Osteocyte (in vitro differentiated cells): ENCODE results near the gene CACTIN. TPM values are rescaled to one million over a fixed set of nuclear protein-coding genes. Genes with fewer than 3 reads are reported as not detected.

Experiments used
- DNase-seq: peaks from one replicate; pipeline ENCODE4 v3.0.0; 2021; ENCODE audit warnings: mixed read lengths; ENCODE audit not compliant: unreplicated experiment; ENCODE audit errors: extremely low spot score
- H3K27ac Mint-ChIP-seq: one replicate; pipeline ENCODE4 v1.8.0; 2021; ENCODE audit warnings: mild to moderate bottlenecking, mixed read lengths; ENCODE audit not compliant: unreplicated experiment
- H3K27me3 Mint-ChIP-seq: one replicate; pipeline ENCODE4 v1.8.0; 2021; ENCODE audit warnings: mixed read lengths; ENCODE audit not compliant: unreplicated experiment
- H3K36me3 Mint-ChIP-seq: one replicate; pipeline ENCODE4 v1.8.0; 2021; ENCODE audit warnings: mixed read lengths; ENCODE audit not compliant: unreplicated experiment
- H3K4me1 Mint-ChIP-seq: one replicate; pipeline ENCODE4 v1.8.0; 2021; ENCODE audit warnings: mixed read lengths; ENCODE audit not compliant: unreplicated experiment
- H3K4me3 Mint-ChIP-seq: one replicate; pipeline ENCODE4 v1.8.0; 2021; ENCODE audit warnings: mild to moderate bottlenecking, moderate library complexity, mixed read lengths; ENCODE audit not compliant: unreplicated experiment
- H3K9me3 Mint-ChIP-seq: one replicate; pipeline ENCODE4 v1.8.0; 2021; ENCODE audit warnings: mixed read lengths; ENCODE audit not compliant: unreplicated experiment
- total RNA-seq: library from RNA; stranded (reverse); gene quantifications from 2 replicates; pipeline ENCODE4 v1.2.1, GENCODE V29; 2021
- TF ChIP-seq, protein P1 (sequence below): fragments of 200-600 bp; sonication (generic); IDR thresholded peaks from 2 replicates; pipeline ENCODE4 v1.5.0; 2021; ENCODE audit warnings: antibody characterized with exemption, mild to moderate bottlenecking, moderate library complexity

Gene CACTIN
- total RNA-seq, 1 donor from 2014 or later = 24.7 TPM

DNA sequence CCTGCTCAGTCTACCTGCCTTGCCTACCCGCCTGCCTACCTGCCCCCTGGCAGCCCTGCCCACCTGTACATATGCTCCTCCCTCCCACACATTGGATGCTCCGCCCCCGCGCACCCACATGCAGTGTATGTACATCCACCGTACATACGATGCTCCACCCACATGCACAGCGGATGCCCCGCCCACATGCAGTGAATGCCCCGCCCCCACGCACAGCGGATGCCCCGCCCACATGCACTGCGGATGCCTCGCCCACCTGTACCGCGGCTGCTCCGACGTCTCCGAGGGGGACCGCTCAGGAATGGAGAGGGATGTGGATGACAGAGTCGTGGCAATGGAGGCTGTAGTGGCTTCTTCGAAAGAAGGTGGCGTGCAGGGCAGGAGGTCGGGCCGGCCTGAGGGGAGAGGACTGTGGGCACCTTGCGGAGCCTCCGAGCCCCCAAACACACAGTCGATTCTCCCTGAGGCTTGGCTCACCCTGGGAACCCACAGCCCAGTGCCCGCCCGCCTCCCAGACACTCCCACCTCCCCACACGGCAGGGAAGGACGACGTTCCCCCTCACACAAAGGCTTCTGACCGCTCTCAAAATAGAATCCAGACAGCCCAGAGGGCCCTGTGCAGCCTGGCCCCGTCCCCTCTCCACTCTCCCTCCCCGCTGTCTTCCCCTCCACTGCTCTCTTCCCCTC is 16.5 kb upstream of the CACTIN start:
- no peak overlapping the region for H3K4me3 Mint-ChIP-seq
- no peaks in the 10 kb centered on the region for H3K4me1 Mint-ChIP-seq
- H3K27me3 Mint-ChIP-seq = no peaks in the 10 kb centered on the region
- H3K9me3 Mint-ChIP-seq = no peaks in the 10 kb centered on the region
- H3K36me3 Mint-ChIP-seq = peaks cover 19% of the 10 kb centered on the region
- TF ChIP-seq, protein P1, sequence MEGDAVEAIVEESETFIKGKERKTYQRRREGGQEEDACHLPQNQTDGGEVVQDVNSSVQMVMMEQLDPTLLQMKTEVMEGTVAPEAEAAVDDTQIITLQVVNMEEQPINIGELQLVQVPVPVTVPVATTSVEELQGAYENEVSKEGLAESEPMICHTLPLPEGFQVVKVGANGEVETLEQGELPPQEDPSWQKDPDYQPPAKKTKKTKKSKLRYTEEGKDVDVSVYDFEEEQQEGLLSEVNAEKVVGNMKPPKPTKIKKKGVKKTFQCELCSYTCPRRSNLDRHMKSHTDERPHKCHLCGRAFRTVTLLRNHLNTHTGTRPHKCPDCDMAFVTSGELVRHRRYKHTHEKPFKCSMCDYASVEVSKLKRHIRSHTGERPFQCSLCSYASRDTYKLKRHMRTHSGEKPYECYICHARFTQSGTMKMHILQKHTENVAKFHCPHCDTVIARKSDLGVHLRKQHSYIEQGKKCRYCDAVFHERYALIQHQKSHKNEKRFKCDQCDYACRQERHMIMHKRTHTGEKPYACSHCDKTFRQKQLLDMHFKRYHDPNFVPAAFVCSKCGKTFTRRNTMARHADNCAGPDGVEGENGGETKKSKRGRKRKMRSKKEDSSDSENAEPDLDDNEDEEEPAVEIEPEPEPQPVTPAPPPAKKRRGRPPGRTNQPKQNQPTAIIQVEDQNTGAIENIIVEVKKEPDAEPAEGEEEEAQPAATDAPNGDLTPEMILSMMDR = no peak
- DNase-seq = no peak
- H3K27ac Mint-ChIP-seq = no peak overlapping the region

DNA sequence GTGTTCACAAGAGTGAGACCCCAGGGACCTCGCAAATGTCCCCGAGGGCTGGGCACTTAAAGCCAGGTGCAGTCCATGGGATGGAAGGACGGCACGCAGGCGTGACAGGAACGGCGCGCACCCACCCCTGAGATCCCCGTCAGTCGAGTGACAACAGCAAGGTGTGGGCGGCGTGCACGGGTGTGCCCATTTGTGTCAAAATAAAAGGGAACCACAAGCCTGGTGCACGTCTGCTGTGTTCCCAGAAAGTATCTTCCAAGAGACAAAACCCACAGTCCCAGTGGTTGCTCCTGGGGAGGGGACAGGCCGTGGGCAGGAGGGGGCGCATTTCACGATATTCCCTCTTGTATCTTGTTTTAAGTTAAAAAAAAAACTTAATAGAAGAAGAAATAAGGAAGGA is 15.7 kb upstream of the CACTIN start:
- TF ChIP-seq, protein P1 = no peak
- Mint-ChIP-seq H3K27ac (no peak overlapping the region), H3K4me3 (no peak overlapping the region), H3K9me3 (no peaks in the 10 kb centered on the region), H3K27me3 (no peaks in the 10 kb centered on the region), H3K36me3 (peaks cover 19% of the 10 kb centered on the region), H3K4me1 (no peaks in the 10 kb centered on the region)
- no peak for DNase-seq

DNA sequence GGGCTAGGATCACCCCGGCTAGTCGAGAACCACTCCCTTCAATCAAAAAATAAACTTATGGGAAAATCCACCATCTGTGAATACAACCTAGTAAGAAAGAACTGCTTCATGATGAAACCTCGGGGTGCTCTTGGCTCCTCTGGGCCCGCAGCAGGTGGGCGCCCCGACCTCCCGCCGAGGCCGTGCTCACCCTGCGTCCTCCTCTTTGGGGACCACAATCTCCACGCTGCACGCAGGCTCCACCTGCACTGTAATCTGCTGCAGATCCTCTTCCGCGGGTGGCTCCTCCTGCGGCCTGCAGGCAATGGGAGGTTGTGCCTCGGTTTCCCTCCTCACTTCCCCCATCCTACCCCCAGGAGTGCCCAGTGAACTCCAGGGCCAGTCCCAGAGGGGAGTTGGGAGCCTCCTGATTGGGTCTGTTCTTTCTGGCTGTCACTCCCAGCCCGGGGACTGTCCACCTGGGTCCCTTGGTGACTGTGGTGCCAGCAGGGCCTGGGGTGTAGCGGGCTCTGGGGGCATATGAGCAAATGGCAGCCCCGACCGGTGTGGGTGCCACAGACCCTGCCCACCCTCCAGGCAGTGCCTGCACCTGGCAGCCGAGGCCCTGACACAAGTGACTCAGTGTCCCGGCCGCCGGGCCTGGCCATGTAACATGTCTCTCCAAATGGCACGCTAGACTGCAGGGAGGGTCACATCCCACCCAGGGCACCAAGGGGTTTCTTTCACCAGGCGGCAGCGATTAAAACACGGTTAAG is 15.1 kb upstream of the CACTIN start:
- no peaks in the 10 kb centered on the region for H3K9me3 Mint-ChIP-seq
- H3K4me1 Mint-ChIP-seq = no peaks in the 10 kb centered on the region
- H3K4me3 Mint-ChIP-seq = no peak overlapping the region
- no peak for DNase-seq
- no peaks in the 10 kb centered on the region for H3K27me3 Mint-ChIP-seq
- no peak overlapping the region for H3K27ac Mint-ChIP-seq
- H3K36me3 Mint-ChIP-seq = peaks cover 19% of the 10 kb centered on the region
- TF ChIP-seq, protein P1 = no peak

DNA sequence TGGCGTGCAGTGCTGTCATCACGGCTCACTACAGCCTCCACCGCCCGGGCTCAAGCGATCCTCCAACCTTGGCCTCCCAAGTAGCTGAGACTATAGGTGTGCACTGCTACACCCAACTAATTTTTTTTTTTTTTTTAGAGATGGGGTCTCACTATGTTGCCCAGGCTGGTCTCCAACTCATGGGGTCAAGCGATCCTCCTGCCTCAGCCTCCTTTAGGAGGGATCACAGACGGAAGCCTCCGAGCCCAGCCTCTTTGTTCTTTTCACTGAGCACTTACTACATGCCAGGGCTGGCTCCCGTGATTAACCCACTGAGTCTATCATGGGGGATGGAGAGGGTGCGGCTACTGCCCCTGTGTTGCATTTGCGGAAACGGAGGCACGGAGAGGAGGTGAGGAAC is 12.9 kb upstream of the CACTIN start:
- no peak for DNase-seq
- Mint-ChIP-seq H3K36me3 (peaks cover 19% of the 10 kb centered on the region), H3K4me3 (no peak overlapping the region), H3K9me3 (no peaks in the 10 kb centered on the region), H3K27me3 (no peaks in the 10 kb centered on the region), H3K27ac (no peak overlapping the region), H3K4me1 (no peaks in the 10 kb centered on the region)
- TF ChIP-seq, protein P1 = no peak
